ENCODE results near the gene IL10RB. TPM values are rescaled to one million over a fixed set of nuclear protein-coding genes. Genes with fewer than 3 reads are reported as not detected.

The IL10RB gene
- total and polyA plus RNA-seq, 2 of the 8 experiments (the other 6 are each of a cell fraction or from before 2014, with no cell fraction given), result 2.7 to 3.2 TPM

DNA sequence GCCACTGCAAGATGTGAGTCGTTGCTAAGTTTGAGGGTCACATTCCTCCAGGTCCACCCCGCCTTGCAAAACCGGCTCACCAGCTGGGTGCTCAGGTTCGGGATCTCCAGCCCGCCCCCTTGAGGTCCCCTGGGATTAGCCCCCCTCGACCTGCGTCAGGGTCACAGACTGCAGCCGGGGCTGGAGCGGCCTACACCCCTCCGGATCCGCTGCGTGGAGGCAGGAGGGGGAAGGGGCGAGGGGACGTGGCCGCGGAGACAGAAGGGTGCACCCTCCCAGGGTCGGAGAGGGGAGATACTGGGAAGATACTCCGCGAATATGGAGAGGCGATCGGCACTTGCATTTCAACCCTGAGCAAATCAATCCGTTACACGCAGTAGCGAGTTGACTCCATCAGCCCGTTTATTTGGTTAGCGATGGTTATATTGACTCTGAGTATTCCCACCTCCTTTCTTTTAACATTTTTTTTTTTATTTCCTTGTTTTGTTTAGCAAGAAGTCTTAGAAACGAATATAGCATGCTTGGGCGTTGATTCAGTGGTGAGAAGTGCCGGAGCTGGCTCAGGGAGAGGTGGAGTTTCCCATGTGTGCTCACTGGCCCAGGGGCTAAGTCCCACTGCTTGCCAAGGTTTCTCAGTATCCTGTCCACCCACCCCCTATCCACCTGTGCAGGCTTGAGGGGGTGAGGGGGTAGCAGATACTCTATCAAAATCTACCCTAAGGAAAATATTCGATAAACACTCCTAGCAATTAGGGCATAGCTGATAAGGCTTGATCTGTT lies 35.4 kb upstream of the IL10RB start (continued):
- TF ChIP-seq, protein P1, sequence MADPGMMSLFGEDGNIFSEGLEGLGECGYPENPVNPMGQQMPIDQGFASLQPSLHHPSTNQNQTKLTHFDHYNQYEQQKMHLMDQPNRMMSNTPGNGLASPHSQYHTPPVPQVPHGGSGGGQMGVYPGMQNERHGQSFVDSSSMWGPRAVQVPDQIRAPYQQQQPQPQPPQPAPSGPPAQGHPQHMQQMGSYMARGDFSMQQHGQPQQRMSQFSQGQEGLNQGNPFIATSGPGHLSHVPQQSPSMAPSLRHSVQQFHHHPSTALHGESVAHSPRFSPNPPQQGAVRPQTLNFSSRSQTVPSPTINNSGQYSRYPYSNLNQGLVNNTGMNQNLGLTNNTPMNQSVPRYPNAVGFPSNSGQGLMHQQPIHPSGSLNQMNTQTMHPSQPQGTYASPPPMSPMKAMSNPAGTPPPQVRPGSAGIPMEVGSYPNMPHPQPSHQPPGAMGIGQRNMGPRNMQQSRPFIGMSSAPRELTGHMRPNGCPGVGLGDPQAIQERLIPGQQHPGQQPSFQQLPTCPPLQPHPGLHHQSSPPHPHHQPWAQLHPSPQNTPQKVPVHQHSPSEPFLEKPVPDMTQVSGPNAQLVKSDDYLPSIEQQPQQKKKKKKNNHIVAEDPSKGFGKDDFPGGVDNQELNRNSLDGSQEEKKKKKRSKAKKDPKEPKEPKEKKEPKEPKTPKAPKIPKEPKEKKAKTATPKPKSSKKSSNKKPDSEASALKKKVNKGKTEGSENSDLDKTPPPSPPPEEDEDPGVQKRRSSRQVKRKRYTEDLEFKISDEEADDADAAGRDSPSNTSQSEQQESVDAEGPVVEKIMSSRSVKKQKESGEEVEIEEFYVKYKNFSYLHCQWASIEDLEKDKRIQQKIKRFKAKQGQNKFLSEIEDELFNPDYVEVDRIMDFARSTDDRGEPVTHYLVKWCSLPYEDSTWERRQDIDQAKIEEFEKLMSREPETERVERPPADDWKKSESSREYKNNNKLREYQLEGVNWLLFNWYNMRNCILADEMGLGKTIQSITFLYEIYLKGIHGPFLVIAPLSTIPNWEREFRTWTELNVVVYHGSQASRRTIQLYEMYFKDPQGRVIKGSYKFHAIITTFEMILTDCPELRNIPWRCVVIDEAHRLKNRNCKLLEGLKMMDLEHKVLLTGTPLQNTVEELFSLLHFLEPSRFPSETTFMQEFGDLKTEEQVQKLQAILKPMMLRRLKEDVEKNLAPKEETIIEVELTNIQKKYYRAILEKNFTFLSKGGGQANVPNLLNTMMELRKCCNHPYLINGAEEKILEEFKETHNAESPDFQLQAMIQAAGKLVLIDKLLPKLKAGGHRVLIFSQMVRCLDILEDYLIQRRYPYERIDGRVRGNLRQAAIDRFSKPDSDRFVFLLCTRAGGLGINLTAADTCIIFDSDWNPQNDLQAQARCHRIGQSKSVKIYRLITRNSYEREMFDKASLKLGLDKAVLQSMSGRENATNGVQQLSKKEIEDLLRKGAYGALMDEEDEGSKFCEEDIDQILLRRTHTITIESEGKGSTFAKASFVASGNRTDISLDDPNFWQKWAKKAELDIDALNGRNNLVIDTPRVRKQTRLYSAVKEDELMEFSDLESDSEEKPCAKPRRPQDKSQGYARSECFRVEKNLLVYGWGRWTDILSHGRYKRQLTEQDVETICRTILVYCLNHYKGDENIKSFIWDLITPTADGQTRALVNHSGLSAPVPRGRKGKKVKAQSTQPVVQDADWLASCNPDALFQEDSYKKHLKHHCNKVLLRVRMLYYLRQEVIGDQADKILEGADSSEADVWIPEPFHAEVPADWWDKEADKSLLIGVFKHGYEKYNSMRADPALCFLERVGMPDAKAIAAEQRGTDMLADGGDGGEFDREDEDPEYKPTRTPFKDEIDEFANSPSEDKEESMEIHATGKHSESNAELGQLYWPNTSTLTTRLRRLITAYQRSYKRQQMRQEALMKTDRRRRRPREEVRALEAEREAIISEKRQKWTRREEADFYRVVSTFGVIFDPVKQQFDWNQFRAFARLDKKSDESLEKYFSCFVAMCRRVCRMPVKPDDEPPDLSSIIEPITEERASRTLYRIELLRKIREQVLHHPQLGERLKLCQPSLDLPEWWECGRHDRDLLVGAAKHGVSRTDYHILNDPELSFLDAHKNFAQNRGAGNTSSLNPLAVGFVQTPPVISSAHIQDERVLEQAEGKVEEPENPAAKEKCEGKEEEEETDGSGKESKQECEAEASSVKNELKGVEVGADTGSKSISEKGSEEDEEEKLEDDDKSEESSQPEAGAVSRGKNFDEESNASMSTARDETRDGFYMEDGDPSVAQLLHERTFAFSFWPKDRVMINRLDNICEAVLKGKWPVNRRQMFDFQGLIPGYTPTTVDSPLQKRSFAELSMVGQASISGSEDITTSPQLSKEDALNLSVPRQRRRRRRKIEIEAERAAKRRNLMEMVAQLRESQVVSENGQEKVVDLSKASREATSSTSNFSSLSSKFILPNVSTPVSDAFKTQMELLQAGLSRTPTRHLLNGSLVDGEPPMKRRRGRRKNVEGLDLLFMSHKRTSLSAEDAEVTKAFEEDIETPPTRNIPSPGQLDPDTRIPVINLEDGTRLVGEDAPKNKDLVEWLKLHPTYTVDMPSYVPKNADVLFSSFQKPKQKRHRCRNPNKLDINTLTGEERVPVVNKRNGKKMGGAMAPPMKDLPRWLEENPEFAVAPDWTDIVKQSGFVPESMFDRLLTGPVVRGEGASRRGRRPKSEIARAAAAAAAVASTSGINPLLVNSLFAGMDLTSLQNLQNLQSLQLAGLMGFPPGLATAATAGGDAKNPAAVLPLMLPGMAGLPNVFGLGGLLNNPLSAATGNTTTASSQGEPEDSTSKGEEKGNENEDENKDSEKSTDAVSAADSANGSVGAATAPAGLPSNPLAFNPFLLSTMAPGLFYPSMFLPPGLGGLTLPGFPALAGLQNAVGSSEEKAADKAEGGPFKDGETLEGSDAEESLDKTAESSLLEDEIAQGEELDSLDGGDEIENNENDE (IDR thresholded peaks at IDR 0.05; ENCODE audit: insufficient replicate concordance, low read length), result no peak
- no peak for TF ChIP-seq SP4 (IDR thresholded peaks at IDR 0.05; ENCODE audit: low read length)
- TF ChIP-seq SP1 (IDR thresholded peaks at IDR 0.05; ENCODE audit: low read depth, low read length), result no peak
- TF ChIP-seq, protein P2, sequence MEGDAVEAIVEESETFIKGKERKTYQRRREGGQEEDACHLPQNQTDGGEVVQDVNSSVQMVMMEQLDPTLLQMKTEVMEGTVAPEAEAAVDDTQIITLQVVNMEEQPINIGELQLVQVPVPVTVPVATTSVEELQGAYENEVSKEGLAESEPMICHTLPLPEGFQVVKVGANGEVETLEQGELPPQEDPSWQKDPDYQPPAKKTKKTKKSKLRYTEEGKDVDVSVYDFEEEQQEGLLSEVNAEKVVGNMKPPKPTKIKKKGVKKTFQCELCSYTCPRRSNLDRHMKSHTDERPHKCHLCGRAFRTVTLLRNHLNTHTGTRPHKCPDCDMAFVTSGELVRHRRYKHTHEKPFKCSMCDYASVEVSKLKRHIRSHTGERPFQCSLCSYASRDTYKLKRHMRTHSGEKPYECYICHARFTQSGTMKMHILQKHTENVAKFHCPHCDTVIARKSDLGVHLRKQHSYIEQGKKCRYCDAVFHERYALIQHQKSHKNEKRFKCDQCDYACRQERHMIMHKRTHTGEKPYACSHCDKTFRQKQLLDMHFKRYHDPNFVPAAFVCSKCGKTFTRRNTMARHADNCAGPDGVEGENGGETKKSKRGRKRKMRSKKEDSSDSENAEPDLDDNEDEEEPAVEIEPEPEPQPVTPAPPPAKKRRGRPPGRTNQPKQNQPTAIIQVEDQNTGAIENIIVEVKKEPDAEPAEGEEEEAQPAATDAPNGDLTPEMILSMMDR (IDR thresholded peaks at IDR 0.05; ENCODE audit: control extremely low read depth in 1 of 3, insufficient read depth in 1 of 3, low read depth in 1 of 3, low read length in 3 of 3), result peak; percentile 35 to 53 (median 52); a peak in 3 of 4 replicates
- no peak; the same call in 1 of the 2 replicates for TF ChIP-seq BACH1 (IDR thresholded peaks at IDR 0.05; ENCODE audit: low read length)
- TF ChIP-seq TAF7 (optimal IDR thresholded peaks at IDR 0.05; ENCODE audit: borderline replicate concordance, low read depth, low read length), result no peak

Data from H1 (cell line).